Endothelial cell of umbilical vein (primary cell): ENCODE data around the gene HDAC4.

Source experiments
- CTCF ChIP-seq, 2 donors: IDR thresholded peaks; 1 replicate in 1 of 2; 2 replicates in 1 of 2; pipeline ENCODE4 v1.5.1; 2011; ENCODE audit warnings: low read length in 2 of 2, mild to moderate bottlenecking in 2 of 2, moderate library complexity in 2 of 2, control low read depth in 1 of 2, inconsistent platforms in 1 of 2, low read depth in 1 of 2; ENCODE audit not compliant: insufficient read depth in 1 of 2; ENCODE audit errors: extremely low read depth in 1 of 2
- EZH2 ChIP-seq: IDR thresholded peaks from 2 replicates; pipeline ENCODE4 v1.6.1; 2012; ENCODE audit warnings: borderline replicate concordance, low read depth, mild to moderate bottlenecking, moderate library complexity, low read length, inconsistent platforms; ENCODE audit not compliant: severe bottlenecking
- GATA2 ChIP-seq: IDR thresholded peaks from 2 replicates; pipeline ENCODE4 v1.7.0; 2011; ENCODE audit warnings: low read depth, mild to moderate bottlenecking, moderate library complexity, mixed read lengths, low read length; ENCODE audit not compliant: insufficient read length, insufficient read depth
- POLR2A ChIP-seq: IDR thresholded peaks from 2 replicates; pipeline ENCODE4 v1.6.1; 2012; ENCODE audit warnings: low read depth, mild to moderate bottlenecking, control low read depth, low read length
- POLR2AphosphoS5 ChIP-seq: IDR thresholded peaks from 2 replicates; pipeline ENCODE4 v1.6.1; 2012; ENCODE audit warnings: low read depth, mild to moderate bottlenecking, control low read depth, low read length, moderate library complexity; ENCODE audit not compliant: insufficient read depth

GRCh38 chr2:239278941-239279365, 121.9 kb downstream of the HDAC4 start:
- TF ChIP-seq CTCF (IDR thresholded peaks at IDR 0.05; ENCODE audit: extremely low read depth in 1 of 2, insufficient read depth in 1 of 2, low read depth in 1 of 2, low read length in 2 of 2) = no peak
- no peak for TF ChIP-seq POLR2A
- TF ChIP-seq POLR2AphosphoS5 = no peak
- no peak for TF ChIP-seq GATA2
- TF ChIP-seq EZH2 = no peak
